SK-N-SH (cell line): ENCODE measurements around the gene CHCHD3.

Experiments
- EP300 ChIP-seq, 2 experiments: IDR thresholded peaks; 2 replicates each; pipeline versions ENCODE4 v1.4.0 to v1.6.1; 2012; ENCODE audit warnings: borderline replicate concordance in 1 of 2, low read depth in 1 of 2, low read length in 1 of 2
- FOSL2 ChIP-seq: IDR thresholded peaks from 2 replicates; pipeline ENCODE4 v1.4.0; 2012; ENCODE audit warnings: low read depth, mild to moderate bottlenecking, moderate library complexity, borderline replicate concordance
- FOXJ3 ChIP-seq: sonication (generic); formaldehyde crosslinking; IDR thresholded peaks from 2 replicates; pipeline ENCODE4 v1.5.1; 2020; ENCODE audit warnings: mild to moderate bottlenecking, missing genetic modification reagents
- GATA2 ChIP-seq: sonication (generic); formaldehyde crosslinking; IDR thresholded peaks from 2 replicates; pipeline ENCODE4 v1.5.0; 2020; ENCODE audit warnings: mild to moderate bottlenecking, missing genetic modification reagents
- MXI1 ChIP-seq: IDR thresholded peaks from 2 replicates; pipeline ENCODE4 v1.6.1; 2012; ENCODE audit warnings: mild to moderate bottlenecking, low read depth, low read length, improper control_type of control experiment
- POLR2AphosphoS5 ChIP-seq: IDR thresholded peaks from 2 replicates; pipeline ENCODE4 v1.6.1; 2012; ENCODE audit warnings: low read depth, low read length
- RAD21 ChIP-seq: IDR thresholded peaks from 2 replicates; pipeline ENCODE4 v1.6.1; 2012; ENCODE audit warnings: mild to moderate bottlenecking, low read length
- RCOR1 ChIP-seq: fragments of 150-350 bp; IDR thresholded peaks from 2 replicates; pipeline ENCODE4 v1.6.1; 2017; ENCODE audit warnings: antibody characterized with exemption, low read length
- RXRA ChIP-seq: IDR thresholded peaks from 2 replicates; pipeline ENCODE4 v1.4.0; 2012; ENCODE audit warnings: low read depth, mild to moderate bottlenecking, borderline replicate concordance
- TAF1 ChIP-seq: IDR thresholded peaks from 2 replicates; pipeline ENCODE4 v1.6.1; 2012; ENCODE audit warnings: low read depth, mild to moderate bottlenecking, low read length, moderate library complexity, borderline replicate concordance
- TEAD4 ChIP-seq: IDR thresholded peaks from 2 replicates; pipeline ENCODE4 v1.4.0; 2012; ENCODE audit warnings: mild to moderate bottlenecking, borderline replicate concordance; ENCODE audit not compliant: insufficient read depth
- YY1 ChIP-seq: IDR thresholded peaks from 2 replicates; pipeline ENCODE4 v1.4.0; 2012; ENCODE audit warnings: low read depth, mild to moderate bottlenecking
- TF ChIP-seq, protein P1 (sequence below): fragments of 200-600 bp; sonication (generic); IDR thresholded peaks from 2 replicates; pipeline ENCODE4 v1.6.1; 2017; ENCODE audit warnings: antibody characterized with exemption, mild to moderate bottlenecking, moderate library complexity
- TF ChIP-seq, protein P2 (sequence below): IDR thresholded peaks from 2 replicates; pipeline ENCODE4 v1.4.0; 2012; ENCODE audit warnings: low read depth

DNA sequence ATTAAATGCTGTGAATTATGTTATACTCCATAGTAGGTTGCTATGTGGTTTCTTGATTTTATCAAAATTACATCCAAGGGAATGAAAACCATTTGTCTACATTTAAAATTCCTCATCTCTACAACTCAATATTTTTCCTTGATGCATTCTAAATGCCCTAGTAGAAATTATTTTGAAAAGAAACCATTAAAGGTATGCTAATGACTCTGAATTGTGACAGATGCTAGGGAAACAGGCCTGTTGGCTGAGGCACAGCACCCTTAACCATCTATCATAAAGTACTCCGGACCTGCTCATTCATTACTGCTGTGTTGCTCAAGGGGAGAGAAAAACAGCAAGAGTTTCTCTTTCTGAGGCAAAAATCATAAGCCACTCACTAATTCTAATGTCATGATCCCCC, 131.2 kb downstream of the CHCHD3 start:
- TF ChIP-seq GATA2 (CRISPR knock-in tag) = no peak
- TF ChIP-seq TEAD4 = no peak
- TF ChIP-seq, protein P1, sequence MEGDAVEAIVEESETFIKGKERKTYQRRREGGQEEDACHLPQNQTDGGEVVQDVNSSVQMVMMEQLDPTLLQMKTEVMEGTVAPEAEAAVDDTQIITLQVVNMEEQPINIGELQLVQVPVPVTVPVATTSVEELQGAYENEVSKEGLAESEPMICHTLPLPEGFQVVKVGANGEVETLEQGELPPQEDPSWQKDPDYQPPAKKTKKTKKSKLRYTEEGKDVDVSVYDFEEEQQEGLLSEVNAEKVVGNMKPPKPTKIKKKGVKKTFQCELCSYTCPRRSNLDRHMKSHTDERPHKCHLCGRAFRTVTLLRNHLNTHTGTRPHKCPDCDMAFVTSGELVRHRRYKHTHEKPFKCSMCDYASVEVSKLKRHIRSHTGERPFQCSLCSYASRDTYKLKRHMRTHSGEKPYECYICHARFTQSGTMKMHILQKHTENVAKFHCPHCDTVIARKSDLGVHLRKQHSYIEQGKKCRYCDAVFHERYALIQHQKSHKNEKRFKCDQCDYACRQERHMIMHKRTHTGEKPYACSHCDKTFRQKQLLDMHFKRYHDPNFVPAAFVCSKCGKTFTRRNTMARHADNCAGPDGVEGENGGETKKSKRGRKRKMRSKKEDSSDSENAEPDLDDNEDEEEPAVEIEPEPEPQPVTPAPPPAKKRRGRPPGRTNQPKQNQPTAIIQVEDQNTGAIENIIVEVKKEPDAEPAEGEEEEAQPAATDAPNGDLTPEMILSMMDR = no peak
- TF ChIP-seq FOXJ3 = no peak
- no peak for TF ChIP-seq YY1
- TF ChIP-seq, protein P2, sequence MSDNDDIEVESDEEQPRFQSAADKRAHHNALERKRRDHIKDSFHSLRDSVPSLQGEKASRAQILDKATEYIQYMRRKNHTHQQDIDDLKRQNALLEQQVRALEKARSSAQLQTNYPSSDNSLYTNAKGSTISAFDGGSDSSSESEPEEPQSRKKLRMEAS = no peak
- no peak for TF ChIP-seq TAF1
- no peak for TF ChIP-seq RAD21
- no peak for TF ChIP-seq MXI1
- no peak for TF ChIP-seq RXRA
- no peak for TF ChIP-seq EP300 (IDR thresholded peaks at IDR 0.05; ENCODE audit: borderline replicate concordance in 1 of 2, low read depth in 1 of 2, low read length in 1 of 2)
- TF ChIP-seq POLR2AphosphoS5 = no peak
- TF ChIP-seq FOSL2 = no peak
- no peak for TF ChIP-seq RCOR1
